ENCODE results near the gene PDE4D.

Gene PDE4D

DNA sequence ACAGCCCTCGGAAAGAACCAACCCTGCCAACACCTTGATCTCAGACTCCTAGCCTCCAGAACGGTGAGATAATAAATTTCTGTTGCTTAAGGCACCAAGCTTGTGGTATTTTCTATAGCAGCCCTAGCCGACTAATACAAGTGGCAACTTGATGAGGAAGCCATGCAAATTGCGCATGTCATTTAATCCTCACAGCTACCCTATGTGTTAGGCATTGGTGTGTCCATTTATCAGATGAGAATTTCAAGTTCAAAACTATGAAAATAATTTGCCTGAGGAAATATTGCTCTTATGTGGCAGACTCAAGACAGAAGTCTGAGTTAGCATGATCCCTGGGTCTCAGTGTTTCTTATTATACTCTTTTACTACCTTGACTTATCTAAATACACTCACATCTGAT is 264.0 kb downstream of the PDE4D start:
- TF ChIP-seq, protein P1, sequence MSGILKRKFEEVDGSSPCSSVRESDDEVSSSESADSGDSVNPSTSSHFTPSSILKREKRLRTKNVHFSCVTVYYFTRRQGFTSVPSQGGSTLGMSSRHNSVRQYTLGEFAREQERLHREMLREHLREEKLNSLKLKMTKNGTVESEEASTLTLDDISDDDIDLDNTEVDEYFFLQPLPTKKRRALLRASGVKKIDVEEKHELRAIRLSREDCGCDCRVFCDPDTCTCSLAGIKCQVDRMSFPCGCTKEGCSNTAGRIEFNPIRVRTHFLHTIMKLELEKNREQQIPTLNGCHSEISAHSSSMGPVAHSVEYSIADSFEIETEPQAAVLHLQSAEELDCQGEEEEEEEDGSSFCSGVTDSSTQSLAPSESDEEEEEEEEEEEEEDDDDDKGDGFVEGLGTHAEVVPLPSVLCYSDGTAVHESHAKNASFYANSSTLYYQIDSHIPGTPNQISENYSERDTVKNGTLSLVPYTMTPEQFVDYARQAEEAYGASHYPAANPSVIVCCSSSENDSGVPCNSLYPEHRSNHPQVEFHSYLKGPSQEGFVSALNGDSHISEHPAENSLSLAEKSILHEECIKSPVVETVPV (CRISPR knock-in tag; IDR thresholded peaks at IDR 0.05), result no peak
- TF ChIP-seq ZNF70 (CRISPR knock-in tag; IDR thresholded peaks at IDR 0.05), result no peak
- TF ChIP-seq ISL1 (CRISPR knock-in tag; IDR thresholded peaks at IDR 0.05), result no peak
- no peak for TF ChIP-seq ZFP30 (CRISPR knock-in tag; IDR thresholded peaks at IDR 0.05)
- no peak for TF ChIP-seq TCF4 (CRISPR knock-in tag; IDR thresholded peaks at IDR 0.05; ENCODE audit: borderline replicate concordance)
- TF ChIP-seq CSDC2 (CRISPR knock-in tag; IDR thresholded peaks at IDR 0.05), result no peak
- TF ChIP-seq ARNTL (CRISPR knock-in tag; IDR thresholded peaks at IDR 0.05; ENCODE audit: borderline replicate concordance, low read depth), result no peak
- TF ChIP-seq TOX (CRISPR knock-in tag; IDR thresholded peaks at IDR 0.05; ENCODE audit: borderline replicate concordance), result no peak
- ATAC-seq, result no peak

DNA sequence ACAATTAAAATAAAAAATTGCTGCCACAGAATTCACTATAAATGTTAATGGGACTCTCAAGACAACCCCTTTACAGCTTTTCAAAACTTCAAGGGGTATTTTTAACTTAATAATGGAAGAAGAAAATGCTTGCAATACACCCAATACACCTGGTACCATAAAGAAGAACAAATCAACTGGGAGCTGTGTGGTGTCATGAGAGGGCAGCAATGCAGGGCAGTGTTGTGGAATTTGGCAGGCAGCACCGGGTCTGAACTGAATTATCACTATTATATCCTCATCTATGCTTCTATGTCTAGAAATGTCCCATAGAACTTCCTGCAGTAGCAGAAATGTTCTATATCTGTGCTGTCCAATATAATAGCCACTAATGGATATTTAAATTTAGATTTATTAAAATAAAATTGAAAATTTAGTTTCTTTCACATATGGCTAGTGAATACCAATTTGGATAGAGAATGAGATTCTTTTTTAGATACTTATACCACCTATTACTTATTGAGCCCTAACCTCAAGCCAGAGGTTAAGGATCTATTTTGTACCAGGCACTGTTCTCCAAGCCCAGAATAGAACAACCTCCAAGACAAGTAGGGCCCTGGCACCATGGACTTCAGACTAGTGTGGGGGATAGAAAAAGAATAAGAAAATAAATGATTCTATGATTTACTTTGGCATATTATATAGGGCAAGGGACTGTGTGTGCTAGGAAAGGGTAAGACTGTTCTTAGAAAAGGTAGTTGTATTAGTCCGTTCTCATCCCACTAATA is 265.3 kb downstream of the PDE4D start:
- TF ChIP-seq ZNF565 (CRISPR knock-in tag; conservative IDR thresholded peaks at IDR 0.05; ENCODE audit: low read depth) (no peak), PPARA (CRISPR knock-in tag; IDR thresholded peaks at IDR 0.05; ENCODE audit: borderline replicate concordance) (no peak), GLIS3 (CRISPR knock-in tag; IDR thresholded peaks at IDR 0.05) (no peak), SNAI2 (CRISPR knock-in tag; IDR thresholded peaks at IDR 0.05) (no peak), TCF4 (CRISPR knock-in tag; IDR thresholded peaks at IDR 0.05; ENCODE audit: borderline replicate concordance) (no peak), ZC3H10 (CRISPR knock-in tag; IDR thresholded peaks at IDR 0.05) (no peak), OSR1 (CRISPR knock-in tag; IDR thresholded peaks at IDR 0.05) (no peak), ESRRG (CRISPR knock-in tag; IDR thresholded peaks at IDR 0.05) (no peak), ARNTL (CRISPR knock-in tag; IDR thresholded peaks at IDR 0.05; ENCODE audit: borderline replicate concordance, low read depth) (no peak), ZNF8 (CRISPR knock-in tag; IDR thresholded peaks at IDR 0.05) (no peak), CSDC2 (CRISPR knock-in tag; IDR thresholded peaks at IDR 0.05) (no peak), BACH2 (CRISPR knock-in tag; IDR thresholded peaks at IDR 0.05; ENCODE audit: borderline replicate concordance) (no peak), ZNF70 (CRISPR knock-in tag; IDR thresholded peaks at IDR 0.05) (no peak)
- TF ChIP-seq, protein P1 (CRISPR knock-in tag; IDR thresholded peaks at IDR 0.05), result no peak
- TF ChIP-seq, protein P2, sequence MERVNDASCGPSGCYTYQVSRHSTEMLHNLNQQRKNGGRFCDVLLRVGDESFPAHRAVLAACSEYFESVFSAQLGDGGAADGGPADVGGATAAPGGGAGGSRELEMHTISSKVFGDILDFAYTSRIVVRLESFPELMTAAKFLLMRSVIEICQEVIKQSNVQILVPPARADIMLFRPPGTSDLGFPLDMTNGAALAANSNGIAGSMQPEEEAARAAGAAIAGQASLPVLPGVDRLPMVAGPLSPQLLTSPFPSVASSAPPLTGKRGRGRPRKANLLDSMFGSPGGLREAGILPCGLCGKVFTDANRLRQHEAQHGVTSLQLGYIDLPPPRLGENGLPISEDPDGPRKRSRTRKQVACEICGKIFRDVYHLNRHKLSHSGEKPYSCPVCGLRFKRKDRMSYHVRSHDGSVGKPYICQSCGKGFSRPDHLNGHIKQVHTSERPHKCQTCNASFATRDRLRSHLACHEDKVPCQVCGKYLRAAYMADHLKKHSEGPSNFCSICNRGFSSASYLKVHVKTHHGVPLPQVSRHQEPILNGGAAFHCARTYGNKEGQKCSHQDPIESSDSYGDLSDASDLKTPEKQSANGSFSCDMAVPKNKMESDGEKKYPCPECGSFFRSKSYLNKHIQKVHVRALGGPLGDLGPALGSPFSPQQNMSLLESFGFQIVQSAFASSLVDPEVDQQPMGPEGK (CRISPR knock-in tag; IDR thresholded peaks at IDR 0.05; ENCODE audit: borderline replicate concordance), result no peak
- TF ChIP-seq, protein P3, sequence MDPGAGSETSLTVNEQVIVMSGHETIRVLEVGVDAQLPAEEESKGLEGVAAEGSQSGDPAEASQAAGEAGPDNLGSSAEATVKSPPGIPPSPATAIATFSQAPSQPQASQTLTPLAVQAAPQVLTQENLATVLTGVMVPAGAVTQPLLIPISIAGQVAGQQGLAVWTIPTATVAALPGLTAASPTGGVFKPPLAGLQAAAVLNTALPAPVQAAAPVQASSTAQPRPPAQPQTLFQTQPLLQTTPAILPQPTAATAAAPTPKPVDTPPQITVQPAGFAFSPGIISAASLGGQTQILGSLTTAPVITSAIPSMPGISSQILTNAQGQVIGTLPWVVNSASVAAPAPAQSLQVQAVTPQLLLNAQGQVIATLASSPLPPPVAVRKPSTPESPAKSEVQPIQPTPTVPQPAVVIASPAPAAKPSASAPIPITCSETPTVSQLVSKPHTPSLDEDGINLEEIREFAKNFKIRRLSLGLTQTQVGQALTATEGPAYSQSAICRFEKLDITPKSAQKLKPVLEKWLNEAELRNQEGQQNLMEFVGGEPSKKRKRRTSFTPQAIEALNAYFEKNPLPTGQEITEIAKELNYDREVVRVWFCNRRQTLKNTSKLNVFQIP (CRISPR knock-in tag; IDR thresholded peaks at IDR 0.05; ENCODE audit: borderline replicate concordance, low read depth), result no peak
- no peak for ATAC-seq

DNA sequence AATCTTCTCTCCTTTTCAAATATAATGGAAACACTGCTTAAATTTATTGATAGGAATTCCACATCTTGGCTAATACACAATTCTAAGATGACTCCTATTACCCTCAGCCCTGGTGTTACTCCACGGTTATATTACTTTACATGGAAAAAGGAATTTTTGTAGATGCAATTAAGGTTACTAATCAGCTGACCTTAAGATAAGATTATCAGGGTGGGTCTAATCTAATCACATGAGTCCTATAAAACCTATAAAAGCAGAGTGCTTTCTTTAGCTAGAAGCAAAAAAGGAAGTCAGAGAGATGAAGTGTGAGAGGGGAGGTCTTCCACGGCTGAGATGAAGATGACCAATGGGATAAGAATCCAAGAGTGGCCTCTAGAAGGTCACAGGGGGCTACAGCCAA is 268.6 kb downstream of the PDE4D start:
- ATAC-seq, result no peak
- no peak for TF ChIP-seq ARNTL (CRISPR knock-in tag; IDR thresholded peaks at IDR 0.05; ENCODE audit: borderline replicate concordance, low read depth)
- TF ChIP-seq ZNF8 (CRISPR knock-in tag; IDR thresholded peaks at IDR 0.05), result no peak
- no peak for TF ChIP-seq PPARA (CRISPR knock-in tag; IDR thresholded peaks at IDR 0.05; ENCODE audit: borderline replicate concordance)
- no peak for TF ChIP-seq CSDC2 (CRISPR knock-in tag; IDR thresholded peaks at IDR 0.05)
- no peak for TF ChIP-seq SNAI2 (CRISPR knock-in tag; IDR thresholded peaks at IDR 0.05)
- no peak for TF ChIP-seq ZNF565 (CRISPR knock-in tag; conservative IDR thresholded peaks at IDR 0.05; ENCODE audit: low read depth)
- no peak for TF ChIP-seq ZC3H10 (CRISPR knock-in tag; IDR thresholded peaks at IDR 0.05)
- TF ChIP-seq, protein P4, sequence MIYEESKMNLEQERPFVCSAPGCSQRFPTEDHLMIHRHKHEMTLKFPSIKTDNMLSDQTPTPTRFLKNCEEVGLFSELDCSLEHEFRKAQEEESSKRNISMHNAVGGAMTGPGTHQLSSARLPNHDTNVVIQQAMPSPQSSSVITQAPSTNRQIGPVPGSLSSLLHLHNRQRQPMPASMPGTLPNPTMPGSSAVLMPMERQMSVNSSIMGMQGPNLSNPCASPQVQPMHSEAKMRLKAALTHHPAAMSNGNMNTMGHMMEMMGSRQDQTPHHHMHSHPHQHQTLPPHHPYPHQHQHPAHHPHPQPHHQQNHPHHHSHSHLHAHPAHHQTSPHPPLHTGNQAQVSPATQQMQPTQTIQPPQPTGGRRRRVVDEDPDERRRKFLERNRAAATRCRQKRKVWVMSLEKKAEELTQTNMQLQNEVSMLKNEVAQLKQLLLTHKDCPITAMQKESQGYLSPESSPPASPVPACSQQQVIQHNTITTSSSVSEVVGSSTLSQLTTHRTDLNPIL (CRISPR knock-in tag; IDR thresholded peaks at IDR 0.05; ENCODE audit: low read depth), result no peak
- no peak for TF ChIP-seq GLIS3 (CRISPR knock-in tag; IDR thresholded peaks at IDR 0.05)
- TF ChIP-seq TCF4 (CRISPR knock-in tag; IDR thresholded peaks at IDR 0.05; ENCODE audit: borderline replicate concordance), result no peak
- no peak for TF ChIP-seq ISL1 (CRISPR knock-in tag; IDR thresholded peaks at IDR 0.05)
- TF ChIP-seq TOX (CRISPR knock-in tag; IDR thresholded peaks at IDR 0.05; ENCODE audit: borderline replicate concordance), result no peak
- no peak for TF ChIP-seq BACH2 (CRISPR knock-in tag; IDR thresholded peaks at IDR 0.05; ENCODE audit: borderline replicate concordance)

All from SK-N-SH treated with all-trans-retinoic acid at 6 μM for 48 hours (cell line).